ENCODE measurements around the gene ZBTB44.

Gene ZBTB44

GRCh38 chr11:130209128-130209932 is 105.4 kb downstream of the ZBTB44 start:
- no peak overlapping the region for H3K4me3 ChIP-seq (ENCODE audit: low read length)
- no peak for TF ChIP-seq CTCF (conservative IDR thresholded peaks at IDR 0.05; ENCODE audit: low read length)
- DNase-seq (ENCODE audit: low read depth): no peak

- DNase-seq (ENCODE audit: low read depth): no peak
- TF ChIP-seq CTCF (conservative IDR thresholded peaks at IDR 0.05; ENCODE audit: low read length): no peak
- H3K4me3 ChIP-seq (ENCODE audit: low read length): no peak overlapping the region
Observed at GRCh38 chr11:130208241-130209127, 106.2 kb downstream of the ZBTB44 start.

- no peak for TF ChIP-seq CTCF (conservative IDR thresholded peaks at IDR 0.05; ENCODE audit: low read length)
- DNase-seq (ENCODE audit: low read depth): no peak
Observed at GRCh38 chr11:130206141-130206540, 108.6 kb downstream of the ZBTB44 start.

DNA sequence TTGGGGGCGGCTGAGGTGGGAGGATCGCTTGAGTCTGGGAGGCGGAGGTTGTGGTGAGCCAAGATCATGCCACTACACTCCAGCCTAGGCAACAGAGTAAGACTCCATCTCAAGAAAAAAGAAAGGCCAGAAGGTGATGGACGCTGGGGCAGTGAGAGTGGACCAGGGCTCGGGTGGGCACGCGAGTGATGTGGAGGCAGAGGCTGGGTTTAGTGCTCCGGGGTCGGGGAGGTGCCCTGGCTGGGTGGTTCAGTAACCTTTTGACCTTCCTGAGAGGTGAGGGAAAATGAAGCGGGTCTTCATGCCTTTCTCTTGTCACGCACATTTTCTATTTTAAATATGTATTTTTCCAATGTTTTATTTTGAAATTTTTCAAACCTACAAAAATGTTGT is 110.0 kb downstream of the ZBTB44 start:
- DNase-seq (ENCODE audit: low read depth): no peak
- no peak for TF ChIP-seq CTCF (conservative IDR thresholded peaks at IDR 0.05; ENCODE audit: low read length)
- H3K4me3 ChIP-seq (ENCODE audit: low read length): no peak overlapping the region

More at GRCh38 chr11:130206141-130206540, 108.6 kb downstream of the ZBTB44 start:
- H3K4me3 ChIP-seq (ENCODE audit: low read length): no peak overlapping the region

DNA sequence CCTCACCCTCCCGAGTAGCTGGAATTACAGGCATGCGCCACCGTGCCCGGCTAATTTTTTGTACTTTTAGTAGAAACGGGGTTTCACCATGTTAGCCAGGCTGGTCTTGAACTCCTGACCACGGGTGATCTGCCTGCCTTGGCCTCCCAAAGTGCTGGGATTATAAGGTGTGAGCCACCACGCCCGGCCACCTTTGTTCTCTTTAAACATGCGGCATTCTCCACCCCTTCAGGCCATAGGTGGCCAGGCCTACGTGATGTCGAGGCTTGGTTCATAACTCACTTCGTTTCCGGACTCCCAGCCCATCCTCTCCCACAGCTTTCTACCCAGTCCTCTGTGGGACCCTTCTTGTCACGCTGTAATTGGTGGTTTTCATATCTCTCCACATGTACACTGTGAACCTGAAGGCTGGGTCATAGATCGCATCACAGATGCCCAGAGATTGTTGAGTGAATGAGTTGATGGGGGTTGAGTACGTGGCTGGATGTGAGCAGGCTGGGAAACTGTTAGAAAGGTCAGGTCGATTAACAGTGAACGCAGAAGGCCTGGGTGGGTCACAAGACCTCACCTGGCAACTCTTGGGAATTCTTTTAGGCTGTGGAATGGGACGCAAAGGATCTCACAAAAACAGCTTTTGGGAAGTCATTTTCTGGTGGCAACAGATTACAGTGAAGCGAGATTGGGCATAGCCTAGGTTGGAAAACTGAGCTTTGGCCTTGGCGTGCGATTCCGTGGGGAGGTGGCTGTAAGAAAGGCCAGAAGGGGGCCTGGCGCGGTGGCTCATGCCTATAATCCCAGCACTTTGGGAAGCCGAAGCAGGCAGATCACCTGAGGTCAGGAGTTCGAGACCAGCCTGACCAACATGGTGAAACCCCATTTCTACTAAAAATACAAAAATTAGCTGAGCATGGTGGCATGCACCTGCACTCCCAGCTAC is 110.7 kb downstream of the ZBTB44 start:
- H3K4me3 ChIP-seq (ENCODE audit: low read length): no peak overlapping the region
- DNase-seq (ENCODE audit: low read depth): no peak
- TF ChIP-seq CTCF (conservative IDR thresholded peaks at IDR 0.05; ENCODE audit: low read length): no peak

DNA sequence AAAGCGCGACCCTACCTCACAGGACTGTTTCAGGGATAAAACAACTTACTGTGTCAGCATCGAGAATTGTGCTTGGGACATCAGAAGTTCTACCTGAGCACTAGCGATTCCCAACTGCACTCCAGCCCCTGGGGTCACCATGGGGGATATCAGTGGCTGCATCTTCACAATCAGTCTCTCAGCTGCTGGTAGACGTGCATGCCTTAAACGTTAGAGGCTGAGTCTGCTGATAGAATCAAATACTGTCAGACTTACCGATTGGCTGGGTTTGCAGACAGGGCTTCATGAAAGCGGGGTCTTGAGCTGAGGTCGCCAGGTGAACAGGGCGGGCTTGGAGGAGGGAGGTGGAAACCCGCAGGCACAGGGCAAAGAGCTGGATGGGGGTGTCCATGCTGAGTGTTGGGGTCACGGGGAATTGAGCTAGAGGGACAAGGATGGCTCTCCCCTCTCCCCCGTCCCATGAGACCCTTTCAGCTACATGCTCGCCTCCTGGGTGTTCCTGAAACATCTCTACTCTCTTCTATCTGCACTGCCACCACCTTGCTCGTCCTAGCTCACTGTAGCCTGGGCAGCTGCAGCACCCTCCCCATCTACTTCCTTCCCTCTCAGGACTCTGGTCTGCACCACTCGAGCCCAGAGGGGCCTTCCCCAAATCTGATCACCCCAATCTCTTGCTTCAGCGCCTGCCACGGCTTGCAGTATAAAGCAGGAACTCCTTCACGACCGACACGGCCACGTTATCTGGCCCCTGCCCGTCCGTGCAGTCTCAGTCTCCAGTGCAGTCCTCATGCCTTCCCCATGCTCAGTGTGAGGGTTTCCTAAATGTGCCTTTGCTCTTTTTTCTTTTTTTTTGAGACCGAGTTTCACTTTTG is 111.7 kb downstream of the ZBTB44 start:
- TF ChIP-seq CTCF (conservative IDR thresholded peaks at IDR 0.05; ENCODE audit: low read length): no peak
- DNase-seq (ENCODE audit: low read depth): no peak
- no peak overlapping the region for H3K4me3 ChIP-seq (ENCODE audit: low read length)
